ENCODE results near the gene CNTNAP2. TPM values are rescaled to one million over a fixed set of nuclear protein-coding genes. Genes with fewer than 3 reads are reported as not detected.

The CNTNAP2 gene
- total and polyA plus RNA-seq, 2 experiments from 2014 or later = not detected

DNA sequence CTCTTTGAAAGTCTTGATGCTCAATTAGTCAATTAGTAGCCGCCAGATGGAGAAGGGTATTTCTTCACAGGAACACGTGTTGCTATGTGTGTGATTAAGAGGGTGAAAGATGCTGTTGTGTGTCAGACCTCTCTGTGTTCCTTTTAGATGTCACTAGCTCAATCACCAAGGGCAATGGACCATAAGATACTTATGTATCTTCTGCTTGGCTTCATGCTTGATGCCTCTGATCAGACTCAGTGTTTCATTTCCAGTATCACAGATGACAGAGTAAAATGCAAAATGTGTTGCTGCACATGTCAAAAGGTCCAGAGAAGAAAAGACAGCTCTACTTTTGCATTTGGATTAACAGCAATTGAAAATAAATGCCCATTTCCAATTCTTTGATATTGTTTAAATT is 865.9 kb downstream of the CNTNAP2 start:
- in situ Hi-C loops (cut with MboI) = no loop called here

DNA sequence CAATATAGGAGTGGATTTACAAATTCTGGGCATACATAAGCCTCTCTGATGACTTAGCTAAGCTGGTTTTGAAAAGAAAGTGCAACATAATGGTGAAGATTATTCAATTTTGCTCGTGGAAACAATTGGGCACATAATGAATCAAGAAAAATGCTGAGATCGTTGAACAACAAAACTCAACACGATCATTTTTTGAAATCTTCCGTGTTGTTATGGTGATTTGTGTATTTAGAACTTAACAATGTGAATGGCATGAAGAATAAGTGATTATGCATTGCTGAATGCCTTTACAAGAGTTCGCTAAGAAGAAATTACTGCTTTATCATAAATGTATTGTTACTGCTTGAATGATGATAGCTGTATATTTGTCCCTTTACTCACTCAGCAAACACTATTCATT is 875.0 kb downstream of the CNTNAP2 start:
- in situ Hi-C loops (cut with MboI) = no loop called here
- Histone ChIP-seq H3K4me2 (ENCODE audit: unreplicated experiment) (no peak overlapping the region), H3K27me3 (replicated peaks; ENCODE audit: insufficient read depth) (no peaks in the 10 kb centered on the region), H3K9me2 (ENCODE audit: insufficient read depth) (no peaks in the 10 kb centered on the region), H3K9me3 (ENCODE audit: low read depth) (no peaks in the 10 kb centered on the region), H3K79me2 (ENCODE audit: insufficient read depth) (no peaks in the 10 kb centered on the region), H3K4me3 (no peak overlapping the region), H2AFZ (no peak overlapping the region), H3K36me3 (ENCODE audit: low read depth) (no peaks in the 10 kb centered on the region), H3K9ac (no peak overlapping the region), H3K4me1 (ENCODE audit: insufficient read depth) (no peaks in the 10 kb centered on the region), H3K27ac (no peak overlapping the region), H3F3A (ENCODE audit: insufficient read depth) (no peaks in the 10 kb centered on the region), H4K20me1 (ENCODE audit: insufficient read depth) (no peaks in the 10 kb centered on the region)
- 14 to 17% methylated on average over 5 of the region's 5 CpGs for WGBS, 2 experiments (ENCODE audit: low coverage in 1 of 2, low lambda C conversion rate in 2 of 2, missing lambda C conversion rate in 2 of 2)
- DNase-seq = no peak
- TF ChIP-seq EZH2 (IDR thresholded peaks at IDR 0.05; ENCODE audit: insufficient read depth, poor library complexity, severe bottlenecking) (no peak), EZH2phosphoT487 (IDR thresholded peaks at IDR 0.05; ENCODE audit: insufficient read depth, low read depth) (no peak)

More for the DNA sequence above, 865.9 kb downstream of the CNTNAP2 start:
- no peaks in the 10 kb centered on the region for H3K9me3 ChIP-seq (ENCODE audit: low read depth)
- WGBS, 2 experiments (ENCODE audit: low coverage in 1 of 2, low lambda C conversion rate in 2 of 2, missing lambda C conversion rate in 2 of 2) = 5 to 9% methylated on average over 2 of the region's 2 CpGs
- H3K27me3 ChIP-seq (replicated peaks; ENCODE audit: insufficient read depth) = no peaks in the 10 kb centered on the region
- no peak for DNase-seq
- no peak overlapping the region for H2AFZ ChIP-seq
- H3K79me2 ChIP-seq (ENCODE audit: insufficient read depth) = no peaks in the 10 kb centered on the region
- H3K36me3 ChIP-seq (ENCODE audit: low read depth) = no peaks in the 10 kb centered on the region
- H3K27ac ChIP-seq = no peak overlapping the region
- H4K20me1 ChIP-seq (ENCODE audit: insufficient read depth) = no peaks in the 10 kb centered on the region
- TF ChIP-seq EZH2 (IDR thresholded peaks at IDR 0.05; ENCODE audit: insufficient read depth, poor library complexity, severe bottlenecking) (no peak), EZH2phosphoT487 (IDR thresholded peaks at IDR 0.05; ENCODE audit: insufficient read depth, low read depth) (no peak)
- no peak overlapping the region for H3K4me3 ChIP-seq
- no peaks in the 10 kb centered on the region for H3K9me2 ChIP-seq (ENCODE audit: insufficient read depth)
- no peaks in the 10 kb centered on the region for H3F3A ChIP-seq (ENCODE audit: insufficient read depth)
- H3K4me1 ChIP-seq (ENCODE audit: insufficient read depth) = no peaks in the 10 kb centered on the region
- H3K9ac ChIP-seq = no peak overlapping the region
- no peak overlapping the region for H3K4me2 ChIP-seq (ENCODE audit: unreplicated experiment)

DNA sequence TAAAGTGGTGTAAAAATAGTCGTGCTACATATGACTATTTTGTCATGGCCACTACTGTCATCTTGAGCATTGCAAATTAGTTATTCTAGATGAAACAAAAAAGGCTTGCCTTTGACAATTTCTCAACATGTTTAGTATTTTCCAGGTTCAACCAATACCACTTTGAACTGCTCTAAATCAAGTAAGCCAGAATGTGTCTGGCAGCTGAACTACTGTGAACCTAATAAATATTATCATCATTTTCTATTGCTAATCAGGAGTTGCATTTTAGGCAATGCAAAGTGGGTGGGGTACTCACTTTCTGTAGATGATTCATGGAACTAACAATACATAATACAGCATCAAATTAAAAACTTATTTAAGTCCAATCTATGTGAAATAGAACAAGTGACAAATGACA is 877.2 kb downstream of the CNTNAP2 start:
- H2AFZ ChIP-seq = no peak overlapping the region
- no peaks in the 10 kb centered on the region for H3K36me3 ChIP-seq (ENCODE audit: low read depth)
- DNase-seq = no peak
- no peaks in the 10 kb centered on the region for H3K79me2 ChIP-seq (ENCODE audit: insufficient read depth)
- no peaks in the 10 kb centered on the region for H3F3A ChIP-seq (ENCODE audit: insufficient read depth)
- H3K4me2 ChIP-seq (ENCODE audit: unreplicated experiment) = no peak overlapping the region
- in situ Hi-C loops (cut with MboI) = no loop called here
- WGBS, 2 experiments (ENCODE audit: low coverage in 1 of 2, low lambda C conversion rate in 2 of 2, missing lambda C conversion rate in 2 of 2) = 12 to 13% methylated on average over 1 of the region's 1 CpG
- TF ChIP-seq EZH2 (IDR thresholded peaks at IDR 0.05; ENCODE audit: insufficient read depth, poor library complexity, severe bottlenecking) (no peak), EZH2phosphoT487 (IDR thresholded peaks at IDR 0.05; ENCODE audit: insufficient read depth, low read depth) (no peak)
- no peaks in the 10 kb centered on the region for H3K9me3 ChIP-seq (ENCODE audit: low read depth)
- no peak overlapping the region for H3K4me3 ChIP-seq
- H3K27me3 ChIP-seq (replicated peaks; ENCODE audit: insufficient read depth) = no peaks in the 10 kb centered on the region
- no peak overlapping the region for H3K9ac ChIP-seq
- H4K20me1 ChIP-seq (ENCODE audit: insufficient read depth) = no peaks in the 10 kb centered on the region
- H3K9me2 ChIP-seq (ENCODE audit: insufficient read depth) = no peaks in the 10 kb centered on the region
- no peak overlapping the region for H3K27ac ChIP-seq
- no peaks in the 10 kb centered on the region for H3K4me1 ChIP-seq (ENCODE audit: insufficient read depth)

DNA sequence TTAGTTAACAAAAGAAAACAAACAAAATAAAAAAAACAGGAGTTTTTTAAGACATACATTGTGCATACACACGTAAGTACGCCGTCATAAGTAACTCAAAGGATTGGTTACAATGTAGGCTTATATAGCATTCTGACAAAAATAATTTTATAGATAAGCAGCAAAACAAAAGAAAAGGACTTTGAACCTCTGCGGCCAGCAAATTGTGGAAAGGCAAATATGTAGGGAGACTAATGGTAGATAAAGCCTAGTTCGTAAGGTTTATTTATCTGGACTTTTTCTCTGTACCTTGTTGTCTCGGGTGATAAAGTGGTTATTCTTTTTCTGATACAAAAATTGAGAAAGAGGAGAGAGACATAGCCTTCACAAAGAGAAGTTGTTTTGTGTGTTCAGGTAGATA is 891.9 kb downstream of the CNTNAP2 start:
- in situ Hi-C loops (cut with MboI) = no loop called here
- H3K36me3 ChIP-seq (ENCODE audit: low read depth) = no peaks in the 10 kb centered on the region

DNA sequence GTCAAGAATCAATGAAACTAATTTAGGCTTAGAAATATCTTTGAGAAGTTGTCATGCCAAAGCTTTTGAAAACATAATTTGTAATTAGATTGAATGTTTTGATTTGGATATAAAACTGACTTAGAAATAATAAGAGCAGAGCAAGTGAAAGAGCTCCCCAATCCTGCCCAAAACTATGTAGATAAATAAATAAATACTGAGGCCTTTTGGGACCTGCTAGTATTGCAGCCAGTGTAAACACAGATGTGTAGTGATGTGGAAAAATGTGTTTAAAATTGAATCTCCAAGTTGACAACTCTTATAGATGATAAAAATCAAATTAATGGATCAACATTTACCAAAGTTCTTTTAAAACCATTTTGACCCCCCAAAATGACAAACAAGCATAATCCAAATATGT is 896.1 kb downstream of the CNTNAP2 start:
- no peak overlapping the region for H3K9ac ChIP-seq
- no peaks in the 10 kb centered on the region for H3K79me2 ChIP-seq (ENCODE audit: insufficient read depth)
- no peak for TF ChIP-seq EZH2phosphoT487 (IDR thresholded peaks at IDR 0.05; ENCODE audit: insufficient read depth, low read depth)
- no peak for TF ChIP-seq EZH2 (IDR thresholded peaks at IDR 0.05; ENCODE audit: insufficient read depth, poor library complexity, severe bottlenecking)
- H2AFZ ChIP-seq = no peak overlapping the region
- H3K4me3 ChIP-seq = no peak overlapping the region
- no peaks in the 10 kb centered on the region for H3K4me1 ChIP-seq (ENCODE audit: insufficient read depth)
- H3K27ac ChIP-seq = no peak overlapping the region
- DNase-seq = no peak
- no peaks in the 10 kb centered on the region for H4K20me1 ChIP-seq (ENCODE audit: insufficient read depth)
- no peaks in the 10 kb centered on the region for H3K9me3 ChIP-seq (ENCODE audit: low read depth)
- H3F3A ChIP-seq (ENCODE audit: insufficient read depth) = no peaks in the 10 kb centered on the region
- no peaks in the 10 kb centered on the region for H3K27me3 ChIP-seq (replicated peaks; ENCODE audit: insufficient read depth)
- H3K4me2 ChIP-seq (ENCODE audit: unreplicated experiment) = no peak overlapping the region
- H3K36me3 ChIP-seq (ENCODE audit: low read depth) = no peaks in the 10 kb centered on the region
- in situ Hi-C loops (cut with MboI) = no loop called here
- no peaks in the 10 kb centered on the region for H3K9me2 ChIP-seq (ENCODE audit: insufficient read depth)

More for the DNA sequence above, 891.9 kb downstream of the CNTNAP2 start:
- Histone ChIP-seq H2AFZ (no peak overlapping the region), H3K27ac (no peak overlapping the region), H3K9me3 (ENCODE audit: low read depth) (no peaks in the 10 kb centered on the region), H3K4me1 (ENCODE audit: insufficient read depth) (no peaks in the 10 kb centered on the region), H3K9ac (no peak overlapping the region), H3F3A (ENCODE audit: insufficient read depth) (no peaks in the 10 kb centered on the region), H3K4me2 (ENCODE audit: unreplicated experiment) (no peak overlapping the region), H3K79me2 (ENCODE audit: insufficient read depth) (no peaks in the 10 kb centered on the region), H3K9me2 (ENCODE audit: insufficient read depth) (no peaks in the 10 kb centered on the region), H4K20me1 (ENCODE audit: insufficient read depth) (no peaks in the 10 kb centered on the region), H3K4me3 (no peak overlapping the region), H3K27me3 (replicated peaks; ENCODE audit: insufficient read depth) (no peaks in the 10 kb centered on the region)
- no peak for DNase-seq
- TF ChIP-seq EZH2phosphoT487 (IDR thresholded peaks at IDR 0.05; ENCODE audit: insufficient read depth, low read depth) (no peak), EZH2 (IDR thresholded peaks at IDR 0.05; ENCODE audit: insufficient read depth, poor library complexity, severe bottlenecking) (no peak)
- WGBS, 2 experiments (ENCODE audit: low coverage in 1 of 2, low lambda C conversion rate in 2 of 2, missing lambda C conversion rate in 2 of 2) = 39 to 45% methylated on average over 6 of the region's 6 CpGs

All from GM23248 (cell line).